DND-41 (cell line): ENCODE results near the gene NCOA5.

Experiments
- ATAC-seq: fragments of 200-7000 bp; cut with Tn5 transposase; 3 replicates; pipeline ENCODE4 v1.9.1; 2021; ENCODE audit warnings: low read depth; ENCODE audit not compliant: insufficient read depth
- DNase-seq: peaks from one replicate; pipeline ENCODE4 v3.0.0-alpha.2; 2020
- H2AFZ ChIP-seq: 2 replicates; pipeline ENCODE4 v1.6.0; 2012; ENCODE audit warnings: low read depth, low read length
- H3K27ac ChIP-seq: 2 replicates; pipeline ENCODE4 v1.5.1; 2012; ENCODE audit warnings: low read length, inconsistent platforms
- H3K27me3 ChIP-seq: fragments of 200-600 bp; sonication (generic); 2 replicates; pipeline ENCODE4 v1.6.0; 2012; ENCODE audit warnings: low read length, mild to moderate bottlenecking, inconsistent platforms; ENCODE audit not compliant: insufficient read depth, poor library complexity
- H3K36me3 ChIP-seq: 2 replicates; pipeline ENCODE4 v1.5.1; 2012; ENCODE audit warnings: low read length, inconsistent platforms; ENCODE audit not compliant: insufficient read depth
- H3K4me1 ChIP-seq: 2 replicates; pipeline ENCODE4 v1.5.1; 2012; ENCODE audit warnings: mild to moderate bottlenecking, low read length; ENCODE audit not compliant: insufficient read depth
- H3K4me2 ChIP-seq: 2 replicates; pipeline ENCODE4 v1.6.0; 2012; ENCODE audit warnings: mild to moderate bottlenecking, moderate library complexity, low read length, inconsistent platforms; ENCODE audit not compliant: insufficient read depth
- H3K4me3 ChIP-seq, 2 experiments: fragments of 200-600 bp in 1 of 2; shearing (Covaris generic) in 1 of 2; 2 replicates each; pipeline ENCODE4 v1.5.1; 2012 to 2016; ENCODE audit warnings: inconsistent platforms in 2 of 2, low read length in 2 of 2, mild to moderate bottlenecking in 2 of 2, low read depth in 1 of 2, moderate library complexity in 1 of 2
- H3K79me2 ChIP-seq: 2 replicates; pipeline ENCODE4 v1.6.0; 2012; ENCODE audit warnings: low read length, inconsistent platforms; ENCODE audit not compliant: insufficient read depth
- H3K9ac ChIP-seq: 2 replicates; pipeline ENCODE4 v1.6.0; 2012; ENCODE audit warnings: low read depth, mild to moderate bottlenecking, inconsistent platforms, low read length, moderate library complexity
- H3K9me3 ChIP-seq: 2 replicates; pipeline ENCODE4 v1.5.1; 2012; ENCODE audit warnings: low read length, moderate library complexity, mild to moderate bottlenecking, inconsistent platforms; ENCODE audit not compliant: insufficient read depth, severe bottlenecking
- H4K20me1 ChIP-seq: 2 replicates; pipeline ENCODE4 v1.6.0; 2012; ENCODE audit warnings: low read length; ENCODE audit not compliant: insufficient read depth
- EZH2 ChIP-seq: IDR thresholded peaks from 3 replicates; pipeline ENCODE4 v1.6.1; 2012; ENCODE audit warnings: borderline replicate concordance, low read depth, mild to moderate bottlenecking, moderate library complexity, low read length, inconsistent platforms; ENCODE audit not compliant: severe bottlenecking
- TF ChIP-seq, protein P1 (sequence below): IDR thresholded peaks from 2 replicates; pipeline ENCODE4 v1.5.1; 2012; ENCODE audit warnings: borderline replicate concordance, low read length, moderate library complexity, mild to moderate bottlenecking; ENCODE audit not compliant: poor library complexity, severe bottlenecking; ENCODE audit errors: extremely low read depth

Gene NCOA5

DNA sequence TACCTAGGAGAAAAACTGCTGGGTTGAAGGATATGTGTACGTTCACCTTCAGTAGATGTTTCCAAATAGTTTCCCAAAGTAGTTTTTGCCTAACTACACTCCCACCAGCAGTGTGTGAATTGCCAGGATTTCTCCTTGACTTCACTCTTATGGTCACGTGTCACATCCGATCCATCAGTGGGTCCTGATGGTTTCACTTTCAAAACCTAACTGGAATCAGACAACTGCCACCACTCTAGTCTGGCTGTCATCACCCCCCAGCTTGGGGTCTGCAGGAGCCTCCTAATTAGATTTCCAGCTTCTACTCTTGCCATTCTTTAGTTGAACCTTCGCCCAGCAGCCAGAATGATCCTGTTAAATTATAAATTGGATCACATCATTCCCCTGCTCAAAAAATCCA is 69.2 kb downstream of the NCOA5 start:
- Histone ChIP-seq H3K4me1 (peaks cover 19% of the 10 kb centered on the region), H3K79me2 (no peaks in the 10 kb centered on the region), H3K4me2 (peak overlapping the region; percentile 66; the same call in 1 of the 2 replicates), H2AFZ (no peak overlapping the region), H4K20me1 (peaks cover 18% of the 10 kb centered on the region), H3K27ac (no peak overlapping the region), H3K36me3 (no peaks in the 10 kb centered on the region), H3K9me3 (no peaks in the 10 kb centered on the region), H3K4me3 (no peak overlapping the region), H3K27me3 (no peaks in the 10 kb centered on the region), H3K9ac (no peak overlapping the region)
- TF ChIP-seq, protein P1, sequence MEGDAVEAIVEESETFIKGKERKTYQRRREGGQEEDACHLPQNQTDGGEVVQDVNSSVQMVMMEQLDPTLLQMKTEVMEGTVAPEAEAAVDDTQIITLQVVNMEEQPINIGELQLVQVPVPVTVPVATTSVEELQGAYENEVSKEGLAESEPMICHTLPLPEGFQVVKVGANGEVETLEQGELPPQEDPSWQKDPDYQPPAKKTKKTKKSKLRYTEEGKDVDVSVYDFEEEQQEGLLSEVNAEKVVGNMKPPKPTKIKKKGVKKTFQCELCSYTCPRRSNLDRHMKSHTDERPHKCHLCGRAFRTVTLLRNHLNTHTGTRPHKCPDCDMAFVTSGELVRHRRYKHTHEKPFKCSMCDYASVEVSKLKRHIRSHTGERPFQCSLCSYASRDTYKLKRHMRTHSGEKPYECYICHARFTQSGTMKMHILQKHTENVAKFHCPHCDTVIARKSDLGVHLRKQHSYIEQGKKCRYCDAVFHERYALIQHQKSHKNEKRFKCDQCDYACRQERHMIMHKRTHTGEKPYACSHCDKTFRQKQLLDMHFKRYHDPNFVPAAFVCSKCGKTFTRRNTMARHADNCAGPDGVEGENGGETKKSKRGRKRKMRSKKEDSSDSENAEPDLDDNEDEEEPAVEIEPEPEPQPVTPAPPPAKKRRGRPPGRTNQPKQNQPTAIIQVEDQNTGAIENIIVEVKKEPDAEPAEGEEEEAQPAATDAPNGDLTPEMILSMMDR: no peak
- TF ChIP-seq EZH2: no peak
- ATAC-seq: no peak
- no peak for DNase-seq

DNA sequence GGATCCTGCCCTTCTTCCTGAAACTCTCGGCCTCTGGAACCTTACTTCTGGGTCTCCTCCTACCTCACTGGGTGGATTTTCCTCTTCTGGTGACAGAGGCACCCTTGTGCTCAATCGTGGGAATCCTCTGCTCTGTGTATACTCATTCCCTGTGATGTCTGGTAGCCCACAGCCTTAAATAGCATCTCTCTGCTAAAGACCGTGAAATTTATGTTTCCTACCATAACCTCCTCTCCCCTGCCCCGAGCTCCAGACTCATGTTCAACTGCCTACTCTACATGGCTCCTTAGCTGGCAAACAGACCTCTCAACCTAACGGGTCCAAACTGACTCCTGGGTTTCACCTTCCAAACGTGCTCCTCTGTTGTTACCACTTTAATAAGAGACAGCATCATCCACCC is 71.2 kb downstream of the NCOA5 start:
- DNase-seq: no peak
- Histone ChIP-seq H3K4me3 (no peak overlapping the region), H3K9me3 (no peaks in the 10 kb centered on the region), H2AFZ (no peak overlapping the region), H3K27me3 (no peaks in the 10 kb centered on the region), H3K27ac (no peak overlapping the region), H4K20me1 (peaks cover 17% of the 10 kb centered on the region), H3K9ac (no peak overlapping the region), H3K4me1 (peaks cover 28% of the 10 kb centered on the region), H3K4me2 (no peak overlapping the region), H3K79me2 (no peaks in the 10 kb centered on the region), H3K36me3 (no peaks in the 10 kb centered on the region)
- ATAC-seq: no peak
- no peak for TF ChIP-seq EZH2
- TF ChIP-seq, protein P1: no peak

DNA sequence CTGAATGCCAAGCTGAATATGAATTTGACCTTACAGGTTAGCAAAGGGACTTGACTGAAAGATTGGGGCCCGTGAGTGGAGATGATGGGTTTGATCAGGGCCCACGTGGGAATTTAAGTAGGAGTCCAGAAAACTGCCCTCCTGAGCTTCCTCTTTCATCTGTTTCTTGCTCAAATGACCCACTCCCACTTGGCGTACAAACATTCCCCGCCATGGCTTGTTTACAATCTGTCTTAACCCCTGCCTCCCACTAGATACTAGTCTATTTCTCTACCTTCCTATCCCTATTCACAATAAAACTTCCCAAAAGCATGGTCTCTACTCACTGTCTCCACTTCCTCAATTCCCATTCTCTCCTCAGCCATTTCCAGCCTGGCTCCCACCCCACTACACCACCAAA is 71.7 kb downstream of the NCOA5 start:
- no peak for DNase-seq
- Histone ChIP-seq H3K4me1 (peaks cover 28% of the 10 kb centered on the region), H3K36me3 (no peaks in the 10 kb centered on the region), H3K27ac (no peak overlapping the region), H3K9me3 (no peaks in the 10 kb centered on the region), H4K20me1 (peaks cover 15% of the 10 kb centered on the region), H2AFZ (no peak overlapping the region), H3K27me3 (no peaks in the 10 kb centered on the region), H3K79me2 (no peaks in the 10 kb centered on the region), H3K9ac (no peak overlapping the region), H3K4me3 (no peak overlapping the region), H3K4me2 (no peak overlapping the region)
- no peak for TF ChIP-seq EZH2
- ATAC-seq: no peak

DNA sequence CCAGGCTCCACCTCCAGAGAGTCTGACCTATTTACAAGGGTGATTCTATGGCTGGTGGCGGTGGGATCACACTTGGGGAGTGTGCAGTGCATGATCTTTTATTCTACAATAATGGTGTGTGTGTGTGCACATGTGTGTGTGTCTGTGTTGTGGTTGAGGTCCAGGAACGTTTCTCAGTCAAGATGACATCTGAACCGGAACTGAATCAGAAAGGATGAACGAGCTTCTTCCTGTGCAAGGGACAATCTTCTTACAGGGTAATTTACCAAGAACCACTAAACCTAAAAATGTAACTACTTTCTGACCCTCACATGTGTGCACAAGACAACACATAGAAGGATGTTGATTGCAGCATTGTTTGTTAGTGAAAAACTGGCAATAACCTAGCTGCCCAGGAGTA is 72.5 kb downstream of the NCOA5 start:
- no peak overlapping the region for H3K27ac ChIP-seq
- H4K20me1 ChIP-seq: 0 out of 2 replicates have a peak, but pooled peaks cover 8% of the 10 kb centered on the region
- TF ChIP-seq, protein P1: no peak
- TF ChIP-seq EZH2: no peak
- DNase-seq (no peak), ATAC-seq (no peak)
- no peaks in the 10 kb centered on the region for H3K9me3 ChIP-seq
- H3K79me2 ChIP-seq: no peaks in the 10 kb centered on the region
- H3K36me3 ChIP-seq: no peaks in the 10 kb centered on the region
- no peak overlapping the region for H3K9ac ChIP-seq
- no peak overlapping the region for H3K4me3 ChIP-seq
- no peak overlapping the region for H3K4me2 ChIP-seq
- no peaks in the 10 kb centered on the region for H3K27me3 ChIP-seq
- H2AFZ ChIP-seq: no peak overlapping the region
- peaks cover 23% of the 10 kb centered on the region for H3K4me1 ChIP-seq
